Hematopoietic multipotent progenitor cell treated with erythropoietin and hydrocortisone succinate and interleukin-3 and kit ligand, for 4 days (in vitro differentiated cells): ENCODE data around the gene YKT6.
"Not testable (repeated sequence)": the region's sequence is repeated elsewhere in the genome, so short reads cannot be mapped to it uniquely, and the experiment has no call there.

Source experiments
- DNase-seq: peaks from one replicate; pipeline ENCODE4 v3.0.0-alpha.2; 2015

Gene YKT6

GRCh38 chr7:44172803-44173424 lies 27.9 kb upstream of the YKT6 start:
- no peak for DNase-seq

GRCh38 chr7:44173911-44174693 lies 26.7 kb upstream of the YKT6 start:
- no peak for DNase-seq

- DNase-seq, result not testable (repeated sequence)
Measured at GRCh38 chr7:44174694-44174948, 26.2 kb upstream of the YKT6 start.

GRCh38 chr7:44175730-44176129 lies 25.0 kb upstream of the YKT6 start:
- no peak for DNase-seq

- DNase-seq, result no peak
Measured at GRCh38 chr7:44176486-44176885, 24.3 kb upstream of the YKT6 start.

- no peak for DNase-seq
Measured at GRCh38 chr7:44177570-44178131, 23.1 kb upstream of the YKT6 start.

- DNase-seq, result no peak
Measured at GRCh38 chr7:44180631-44181030, 20.1 kb upstream of the YKT6 start.

GRCh38 chr7:44182827-44183226 lies 18.0 kb upstream of the YKT6 start:
- no peak for DNase-seq

GRCh38 chr7:44183386-44183785 lies 17.4 kb upstream of the YKT6 start:
- DNase-seq, result no peak

GRCh38 chr7:44184206-44184872 lies 16.4 kb upstream of the YKT6 start:
- DNase-seq, result no peak

- no peak for DNase-seq
Measured at GRCh38 chr7:44184873-44185446, 15.8 kb upstream of the YKT6 start.

- no peak for DNase-seq
Measured at GRCh38 chr7:44185729-44186128, 15.0 kb upstream of the YKT6 start.

GRCh38 chr7:44186736-44187135 lies 14.0 kb upstream of the YKT6 start:
- no peak for DNase-seq

GRCh38 chr7:44187636-44188416 lies 13.0 kb upstream of the YKT6 start:
- DNase-seq, result no peak

GRCh38 chr7:44188480-44189225 lies 12.1 kb upstream of the YKT6 start:
- no peak for DNase-seq

- no peak for DNase-seq
Measured at GRCh38 chr7:44189286-44189992, 11.3 kb upstream of the YKT6 start, which contains the start of gene GCK. GCK (minus strand) TSS chr7:44189439; CDS start chr7:44188953, 486 bp downstream.

GRCh38 chr7:44189993-44190872 lies 10.5 kb upstream of the YKT6 start:
- DNase-seq, result no peak

GRCh38 chr7:44191171-44191570 lies 9.6 kb upstream of the YKT6 start:
- no peak for DNase-seq

- DNase-seq, result no peak
Measured at GRCh38 chr7:44193011-44193802, 7.6 kb upstream of the YKT6 start.
